H1 (cell line): ENCODE results near the gene MRPL34. TPM values are rescaled to one million over a fixed set of nuclear protein-coding genes. Genes with fewer than 3 reads are reported as not detected.

Source experiments
- CTCF ChIA-PET: fragments of 300-600 bp; sonication (Branson Sonifier 250); formaldehyde crosslinking; loops from one replicate; lab custom pipeline; 2021; ENCODE audit not compliant: partially characterized antibody; lab: Charles Lee
- POLR2A ChIA-PET: fragments of 300-600 bp; sonication (Branson Sonifier 250); formaldehyde crosslinking; loops from one replicate; lab custom pipeline; 2021; ENCODE audit warnings: inconsistent platforms; ENCODE audit not compliant: partially characterized antibody; lab: Charles Lee
- DNase-seq, 2 experiments: peaks; one replicate each; pipeline versions ENCODE4 v3.0.0 to v3.0.0-alpha.2; 2010 to 2022; ENCODE audit warnings: low spot score in 2 of 2, low read depth in 1 of 2, mixed read lengths in 1 of 2
- FAIRE-seq: peaks from 2 replicates; lab custom pipeline; 2011; peaks lifted over from hg19 to GRCh38; lab: Jason Lieb, UNC
- H2AFZ ChIP-seq: 2 replicates; pipeline ENCODE4 v1.8.1; 2012; ENCODE audit warnings: low read length, inconsistent platforms
- H2AK5ac ChIP-seq: 2 replicates; pipeline ENCODE4 v1.6.1; 2013; ENCODE audit warnings: low read depth, low read length
- H2BK120ac ChIP-seq: replicated peaks from 2 replicates; pipeline ENCODE3; 2013; ENCODE audit warnings: low read depth, low read length, inconsistent platforms
- H2BK12ac ChIP-seq: 2 replicates; pipeline ENCODE4 v1.6.1; 2013; ENCODE audit warnings: low read depth, low read length
- H2BK15ac ChIP-seq: 2 replicates; pipeline ENCODE4 v1.6.1; 2013; ENCODE audit warnings: low read length
- H2BK20ac ChIP-seq: 2 replicates; pipeline ENCODE4 v1.6.1; 2013; ENCODE audit warnings: low read length
- H2BK5ac ChIP-seq: 2 replicates; pipeline ENCODE4 v1.6.1; 2013; ENCODE audit warnings: low read depth, low read length
- H3K14ac ChIP-seq: 2 replicates; pipeline ENCODE4 v1.6.1; 2013; ENCODE audit warnings: inconsistent platforms; ENCODE audit not compliant: insufficient read length
- H3K18ac ChIP-seq: 2 replicates; pipeline ENCODE4 v1.6.1; 2013; ENCODE audit warnings: low read length; ENCODE audit errors: extremely low read depth
- H3K23ac ChIP-seq: 2 replicates; pipeline ENCODE4 v1.6.1; 2013; ENCODE audit warnings: inconsistent platforms; ENCODE audit not compliant: insufficient read length
- H3K23me2 ChIP-seq: 2 replicates; pipeline ENCODE4 v1.6.1; 2013; ENCODE audit warnings: low read depth, low read length
- H3K27ac ChIP-seq: 2 replicates; pipeline ENCODE4 v1.6.1; 2011; ENCODE audit warnings: low read depth, low read length, inconsistent platforms
- H3K27me3 ChIP-seq, 4 experiments: replicated peaks in 1 of 4; 1 replicate in 1 of 4; 2 replicates in 3 of 4; pipeline versions ENCODE4 v1.6.1 to v1.8.1; 2011 to 2013; ENCODE audit warnings: low read length in 3 of 4, mild to moderate bottlenecking in 3 of 4, inconsistent platforms in 2 of 4, mixed read lengths in 2 of 4, moderate library complexity in 1 of 4; ENCODE audit not compliant: control insufficient read depth in 3 of 4, insufficient read depth in 3 of 4; ENCODE audit errors: extremely low read depth in 1 of 4
- H3K36me3 ChIP-seq, 4 experiments: 2 replicates each; pipeline versions ENCODE4 v1.6.1 to v1.8.1; 2011 to 2013; ENCODE audit warnings: mild to moderate bottlenecking in 4 of 4, low read length in 3 of 4, moderate library complexity in 2 of 4, control low read depth in 1 of 4, inconsistent platforms in 1 of 4; ENCODE audit not compliant: insufficient read depth in 4 of 4, control insufficient read depth in 2 of 4
- H3K4ac ChIP-seq: replicated peaks from 2 replicates; pipeline ENCODE3; 2013; ENCODE audit warnings: low read length, low read depth, mixed read lengths, inconsistent platforms; ENCODE audit not compliant: insufficient read length
- H3K4me1 ChIP-seq, 4 experiments: replicated peaks in 1 of 4; 1 replicate in 1 of 4; 2 replicates in 3 of 4; pipeline versions ENCODE4 v1.6.1 to v1.8.1; 2011 to 2013; ENCODE audit warnings: low read length in 3 of 4, inconsistent platforms in 2 of 4, mixed read lengths in 1 of 4; ENCODE audit not compliant: insufficient read depth in 4 of 4, control insufficient read depth in 3 of 4
- H3K4me2 ChIP-seq, 2 experiments: 2 replicates each; pipeline versions ENCODE4 v1.6.1 to v1.8.1; 2011 to 2013; ENCODE audit warnings: low read depth in 2 of 2, low read length in 2 of 2, control low read depth in 1 of 2, inconsistent platforms in 1 of 2, mild to moderate bottlenecking in 1 of 2; ENCODE audit not compliant: insufficient read depth in 1 of 2
- H3K4me3 ChIP-seq, 4 experiments: fragments of 200-600, 300-600 bp in 1 of 4; sonication (generic), shearing (Covaris generic), sonication (Bioruptor Twin) in 1 of 4; 2 replicates each; pipeline versions ENCODE4 v1.5.1 to v1.8.1; 2011 to 2016; ENCODE audit warnings: low read length in 4 of 4, low read depth in 3 of 4, control low read depth in 2 of 4, inconsistent platforms in 2 of 4, mild to moderate bottlenecking in 2 of 4, mixed read lengths in 1 of 4, moderate library complexity in 1 of 4; ENCODE audit not compliant: insufficient read depth in 2 of 4; ENCODE audit errors: extremely low read depth in 1 of 4
- H3K56ac ChIP-seq: replicated peaks from 2 replicates; pipeline ENCODE3; 2013; ENCODE audit warnings: low read depth, mild to moderate bottlenecking, mixed read lengths, low read length, inconsistent platforms; ENCODE audit not compliant: insufficient read length
- H3K79me1 ChIP-seq: 2 replicates; pipeline ENCODE4 v1.6.1; 2013; ENCODE audit warnings: low read depth, low read length, control low read depth
- H3K79me2 ChIP-seq, 2 experiments: 2 replicates each; pipeline versions ENCODE4 v1.6.1 to v1.8.1; 2012 to 2013; ENCODE audit warnings: low read length in 2 of 2, mild to moderate bottlenecking in 2 of 2, inconsistent platforms in 1 of 2; ENCODE audit not compliant: insufficient read depth in 2 of 2, control insufficient read depth in 1 of 2
- H3K9ac ChIP-seq, 4 experiments: replicated peaks in 1 of 4; 1 replicate in 1 of 4; 2 replicates in 3 of 4; pipeline versions ENCODE4 v1.6.1 to v1.8.1; 2011 to 2013; ENCODE audit warnings: low read depth in 3 of 4, low read length in 3 of 4, control low read depth in 2 of 4, mild to moderate bottlenecking in 2 of 4, moderate library complexity in 2 of 4, inconsistent platforms in 1 of 4; ENCODE audit errors: extremely low read depth in 1 of 4
- H3K9me3 ChIP-seq, 2 experiments: 2 replicates each; pipeline versions ENCODE4 v1.6.1 to v1.8.1; 2012 to 2013; ENCODE audit warnings: mild to moderate bottlenecking in 2 of 2, moderate library complexity in 2 of 2, control low read depth in 1 of 2, inconsistent platforms in 1 of 2, low read depth in 1 of 2, low read length in 1 of 2, mixed read lengths in 1 of 2; ENCODE audit not compliant: insufficient read depth in 2 of 2
- H4K20me1 ChIP-seq, 2 experiments: replicated peaks in 1 of 2; 2 replicates each; pipeline versions ENCODE3 to v1.8.1; 2011 to 2013; ENCODE audit warnings: inconsistent platforms in 2 of 2, low read length in 2 of 2, mild to moderate bottlenecking in 1 of 2; ENCODE audit not compliant: insufficient read depth in 2 of 2, control insufficient read depth in 1 of 2
- H4K5ac ChIP-seq: 2 replicates; pipeline ENCODE4 v1.6.1; 2013; ENCODE audit warnings: low read length, low read depth, mixed read lengths, inconsistent platforms; ENCODE audit not compliant: insufficient read length
- H4K8ac ChIP-seq: 2 replicates; pipeline ENCODE4 v1.8.0; 2013; ENCODE audit warnings: mild to moderate bottlenecking, moderate library complexity, low read length, inconsistent platforms; ENCODE audit not compliant: insufficient read depth; ENCODE audit errors: extremely low read depth
- H4K91ac ChIP-seq: replicated peaks from 2 replicates; pipeline ENCODE3; 2013; ENCODE audit warnings: low read length, mixed read lengths, inconsistent platforms; ENCODE audit not compliant: insufficient read length
- CREB1 ChIP-seq: IDR thresholded peaks from 2 replicates; pipeline ENCODE4 v1.6.1; 2012; ENCODE audit warnings: inconsistent platforms
- CTBP2 ChIP-seq: IDR thresholded peaks from 2 replicates; pipeline ENCODE4 v1.7.0; 2011; ENCODE audit warnings: borderline replicate concordance, mild to moderate bottlenecking, moderate library complexity, mixed read lengths, low read length; ENCODE audit not compliant: insufficient read depth, insufficient read length
- EGR1 ChIP-seq: IDR thresholded peaks from 2 replicates; pipeline ENCODE4 v1.6.1; 2011; ENCODE audit warnings: low read depth, low read length, borderline replicate concordance
- EP300 ChIP-seq, 2 experiments: IDR thresholded peaks; 1 replicate in 1 of 2; 2 replicates in 1 of 2; pipeline ENCODE4 v1.6.1; 2011 to 2012; ENCODE audit warnings: low read depth in 2 of 2, low read length in 2 of 2, mild to moderate bottlenecking in 2 of 2, borderline replicate concordance in 1 of 2, inconsistent platforms in 1 of 2, moderate library complexity in 1 of 2
- JUND ChIP-seq: IDR thresholded peaks from 2 replicates; pipeline ENCODE4 v1.6.1; 2011; ENCODE audit warnings: mild to moderate bottlenecking, improper control_type of control experiment, low read length
- POLR2A ChIP-seq, 2 experiments: IDR thresholded peaks; 1 replicate in 1 of 2; 2 replicates in 1 of 2; pipeline ENCODE4 v1.6.1; 2011; ENCODE audit warnings: low read depth in 2 of 2, low read length in 2 of 2, mild to moderate bottlenecking in 2 of 2; ENCODE audit errors: control extremely low read depth in 1 of 2
- RBBP5 ChIP-seq: IDR thresholded peaks from 2 replicates; pipeline ENCODE4 v1.7.1; 2012; ENCODE audit warnings: low read depth, mild to moderate bottlenecking, inconsistent platforms, low read length, moderate library complexity, borderline replicate concordance
- RXRA ChIP-seq: IDR thresholded peaks from 2 replicates; pipeline ENCODE4 v1.6.1; 2011; ENCODE audit warnings: low read depth, mild to moderate bottlenecking, low read length, moderate library complexity; ENCODE audit not compliant: insufficient read depth
- USF2 ChIP-seq: IDR thresholded peaks from 2 replicates; pipeline ENCODE4 v1.6.1; 2011; ENCODE audit warnings: low read length, improper control_type of control experiment
- WGBS, 2 experiments: shearing (Covaris generic) in 1 of 2; methylation state at CpG; one replicate each; pipeline versions ENCODE4 v1.1.6 to v1.1.7; 2013 to 2015; ENCODE audit warnings: low lambda C conversion rate in 2 of 2, mixed read lengths in 2 of 2, inconsistent platforms in 1 of 2, low coverage in 1 of 2, missing lambda C conversion rate in 1 of 2; ENCODE audit not compliant: insufficient replicate concordance in 2 of 2, insufficient coverage in 1 of 2, insufficient read length in 1 of 2; ENCODE audit errors: extremely low coverage in 1 of 2, missing lambda C conversion rate in 1 of 2; 5-methylcytosine and 5-hydroxymethylcytosine counted together
- polyA plus RNA-seq, 7 experiments: library from polyadenylated mRNA; depleted of rRNA in 3 of 7; stranded (reverse) in 5 of 7; unstranded in 2 of 7; fragments of >200 nt in 5 of 7; fragments of 200-250 nt in 2 of 7; gene quantifications; 1 replicate in 5 of 7; 2 replicates in 1 of 7; 4 replicates in 1 of 7; pipeline versions ENCODE4 v1.2.1 to v1.2.3, GENCODE V29; 2011 to 2013; ENCODE audit warnings: missing spikeins in 2 of 7, mixed read lengths in 2 of 7
- total RNA-seq: library from RNA; stranded (reverse); fragmentation: NEBNext Ultra II Directional; extraction: Animal tissue kit (Norgen Biotek cat#: 25700); gene quantifications from 2 replicates; pipeline ENCODE4 v1.2.1, GENCODE V29; 2021

Gene MRPL34
- total and polyA plus RNA-seq, 2 of the 8 experiments (the other 6 are each of a cell fraction or from before 2014, with no cell fraction given), result 91.9 to 99.6 TPM

GRCh38 chr19:17292301-17293074 is 13.2 kb upstream of the MRPL34 start:
- peak overlapping the region; percentile 94 for H3K56ac ChIP-seq
- peaks cover 5% of the 10 kb centered on the region; the same call in 1 of the 2 replicates for H3K23me2 ChIP-seq
- peak overlapping the region; percentile 79 for H3K27ac ChIP-seq
- H3K4me3 ChIP-seq, result peak overlapping the region; percentile 44 to 67 (median 58)
- H2BK15ac ChIP-seq, result 0 out of 2 replicates have a peak overlapping the region, but pooled peaks have one; percentile 66
- peak overlapping the region in 3 of 4 experiments; percentile 47 to 74 (median 48); a peak in 6 of 7 replicates for H3K9ac ChIP-seq
- no peak overlapping the region for H2AK5ac ChIP-seq
- DNase-seq, result peak; percentile 82 to 98
- H3K4me2 ChIP-seq, result peak overlapping the region; percentile 49 to 75
- WGBS, 2 experiments, result 3% methylated on average over 26 of the region's 46 CpGs; no CpG with 5 or more reads in 1 of the 2 experiments
- no peak overlapping the region for H2BK20ac ChIP-seq
- H2BK120ac ChIP-seq, result no peak overlapping the region
- CTCF ChIA-PET, result interaction anchor here (0.6 to 2.5 kb wide), 11 partner anchors 9 to 216 kb away, joined by 3 to 29 read pairs (median 4); partner anchors contain the start of genes ABHD8, DDA1 and MRPL34
- peaks cover 0 to 5% (median 4%) of the 10 kb centered on the region in 4 experiments; a peak in 5 of 7 replicates for H3K4me1 ChIP-seq
- H4K8ac ChIP-seq, result peak overlapping the region; percentile 91; the same call in 1 of the 2 replicates
- H3K79me1 ChIP-seq, result peaks cover 7% of the 10 kb centered on the region
- H3K27me3 ChIP-seq, result no peaks in the 10 kb centered on the region
- H3K18ac ChIP-seq, result peak overlapping the region; percentile 91
- peak overlapping the region; percentile 83 for H2BK5ac ChIP-seq
- H3K79me2 ChIP-seq, result peaks cover 0 to 6% of the 10 kb centered on the region in 2 experiments; a peak in 1 of 4 replicates
- peaks cover 0 to 5% (median 1%) of the 10 kb centered on the region in 4 experiments; a peak in 2 of 8 replicates for H3K36me3 ChIP-seq
- peaks cover 0 to 8% of the 10 kb centered on the region in 2 experiments for H4K20me1 ChIP-seq
- H4K91ac ChIP-seq, result peak overlapping the region; percentile 85
- H4K5ac ChIP-seq, result peak overlapping the region; percentile 18
- H2BK12ac ChIP-seq, result peak overlapping the region; percentile 27; the same call in 1 of the 2 replicates
- no peak overlapping the region for H3K4ac ChIP-seq
- H3K9me3 ChIP-seq, result no peaks in the 10 kb centered on the region
- no peak overlapping the region for H3K23ac ChIP-seq
- POLR2A ChIA-PET, result interaction anchor here (0.6 to 4.8 kb wide), 33 partner anchors 8 to 436 kb away, joined by 3 to 67 read pairs (median 3); partner anchors contain the start of genes ABHD8, ANO8, BABAM1 and DDA1
- H3K14ac ChIP-seq, result no peak overlapping the region
- H2AFZ ChIP-seq, result 0 out of 2 replicates have a peak overlapping the region, but pooled peaks have one; percentile 47
- peak; percentile 70 for FAIRE-seq
- TF ChIP-seq EGR1 (no peak), JUND (0 out of 2 replicates have a peak, but pooled peaks have one; percentile 23), USF2 (no peak), CREB1 (no peak; the same call in 1 of the 2 replicates), RXRA (no peak), POLR2A (IDR thresholded peaks at IDR 0.05; ENCODE audit: control extremely low read depth in 1 of 2, low read depth in 2 of 2, low read length in 2 of 2) (peak; percentile 65 to 93), CTBP2 (no peak), EP300 (IDR thresholded peaks at IDR 0.05; ENCODE audit: borderline replicate concordance in 1 of 2, low read depth in 2 of 2, low read length in 2 of 2) (no peak), RBBP5 (peak; percentile 73)
